IPS-20b (cell line): ENCODE measurements around the gene WNT3A.

Source experiments
- H3K27ac ChIP-seq: one replicate; pipeline ENCODE4 v1.5.1; 2013; ENCODE audit warnings: low read length
- H3K27me3 ChIP-seq: 2 replicates; pipeline ENCODE4 v1.6.1; 2013; ENCODE audit warnings: mild to moderate bottlenecking, low read length, inconsistent platforms; ENCODE audit not compliant: insufficient read depth
- H3K36me3 ChIP-seq: 2 replicates; pipeline ENCODE4 v1.6.1; 2013; ENCODE audit warnings: low read depth, mild to moderate bottlenecking, inconsistent platforms, low read length, moderate library complexity; ENCODE audit not compliant: insufficient read depth
- H3K4me1 ChIP-seq: 2 replicates; pipeline ENCODE4 v1.6.1; 2013; ENCODE audit warnings: mild to moderate bottlenecking, control low read depth, inconsistent platforms, low read length, moderate library complexity; ENCODE audit not compliant: insufficient read depth
- H3K4me3 ChIP-seq: 2 replicates; pipeline ENCODE4 v1.5.1; 2013; ENCODE audit warnings: mild to moderate bottlenecking, low read length, inconsistent platforms
- H3K9ac ChIP-seq: 2 replicates; pipeline ENCODE4 v1.6.1; 2013; ENCODE audit warnings: low read depth, mild to moderate bottlenecking, inconsistent platforms, low read length, moderate library complexity
- H3K9me3 ChIP-seq: 2 replicates; pipeline ENCODE4 v1.6.1; 2013; ENCODE audit warnings: mild to moderate bottlenecking, low read depth, low read length, inconsistent platforms; ENCODE audit not compliant: insufficient read depth

Gene WNT3A

DNA sequence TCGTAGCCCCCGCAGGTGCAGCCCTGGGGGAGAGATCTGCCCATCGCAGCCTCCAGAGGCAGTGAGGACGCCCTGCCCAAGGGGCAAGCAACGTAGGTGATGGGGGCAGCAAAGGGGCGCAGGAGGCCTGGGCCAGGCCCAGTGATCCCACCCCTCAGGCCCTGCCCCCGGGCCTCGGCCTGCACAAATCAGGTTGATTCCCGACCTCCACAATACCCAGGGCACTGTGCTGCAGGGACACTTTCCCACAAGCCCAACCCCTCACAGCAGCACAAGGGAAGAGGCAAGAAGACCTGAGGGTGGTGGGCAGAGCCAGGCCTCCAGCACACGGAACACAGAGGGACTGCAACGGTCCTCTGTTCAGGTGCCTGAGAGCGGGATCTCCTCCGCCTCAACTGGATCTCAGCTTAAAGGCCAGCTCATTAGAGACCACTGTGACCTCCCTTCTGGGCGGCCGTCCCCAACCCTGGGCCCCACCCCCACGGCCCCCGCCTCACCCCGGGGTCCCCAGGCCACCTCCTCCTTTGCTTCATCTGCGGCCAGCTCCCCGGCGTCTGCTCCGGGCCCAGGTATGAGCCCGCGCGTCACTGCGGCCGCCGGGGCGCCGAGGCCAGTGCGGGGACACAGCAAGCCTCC lies 74.9 kb downstream of the WNT3A start:
- no peak overlapping the region for H3K27ac ChIP-seq
- peak overlapping the region; percentile 92 for H3K4me3 ChIP-seq
- H3K9ac ChIP-seq = peak overlapping the region; percentile 75; the same call in 1 of the 2 replicates
- peaks cover 9% of the 10 kb centered on the region; the same call in 1 of the 2 replicates for H3K36me3 ChIP-seq
- H3K4me1 ChIP-seq = peaks cover 22% of the 10 kb centered on the region
- no peaks in the 10 kb centered on the region for H3K9me3 ChIP-seq
- peaks cover 37% of the 10 kb centered on the region for H3K27me3 ChIP-seq

DNA sequence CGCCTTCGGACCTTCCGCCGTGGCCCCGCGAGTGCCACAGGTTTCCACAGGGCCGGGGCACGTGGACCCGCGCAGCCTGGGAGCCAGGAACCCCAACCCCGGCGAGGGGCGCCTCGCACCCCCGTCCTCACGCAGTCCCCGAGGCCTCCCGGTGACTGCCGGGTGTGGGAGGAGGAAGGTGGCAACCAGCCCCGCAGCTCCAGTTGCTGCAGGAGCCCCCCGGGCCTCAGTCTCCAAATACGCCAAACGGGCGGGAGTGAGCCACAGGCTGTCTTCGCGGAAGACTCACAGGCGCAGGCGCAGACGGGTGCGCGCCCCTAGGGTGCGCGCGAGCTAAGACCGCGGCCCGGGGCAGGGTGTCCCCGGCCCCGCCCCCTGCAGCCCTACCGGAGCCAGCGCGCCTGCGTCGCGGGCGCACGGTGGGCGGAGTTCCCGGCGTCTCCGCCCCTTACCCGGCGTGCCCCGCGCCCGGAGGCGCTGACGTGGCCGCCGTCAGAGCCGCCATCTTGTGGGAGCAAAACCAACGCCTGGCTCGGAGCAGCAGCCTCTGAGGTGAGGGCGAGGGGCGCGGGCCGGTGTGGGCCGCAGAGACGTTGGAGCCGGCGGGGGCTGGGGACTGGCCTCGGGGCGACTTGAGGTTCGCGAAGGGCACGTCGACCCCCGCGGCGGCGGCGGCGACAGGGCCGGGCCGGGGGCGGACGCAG lies 75.6 kb downstream of the WNT3A start, which contains the start of gene ARF1:
TSS of gene ARF1 (plus strand) at position 495 of the 704 bp plus-strand sequence. CDS start 14,407 bp downstream, outside the sequence.
- peak within 1 kb of the TSS; percentile 75 for H3K9ac ChIP-seq
- H3K27me3 ChIP-seq = peaks cover 30% of the 10 kb centered on the region
- H3K36me3 ChIP-seq = peaks cover 9% of the 10 kb centered on the region; the same call in 1 of the 2 replicates
- H3K9me3 ChIP-seq = no peaks in the 10 kb centered on the region
- peak within 1 kb of the TSS; percentile 92 for H3K4me3 ChIP-seq
- peaks cover 22% of the 10 kb centered on the region for H3K4me1 ChIP-seq
- H3K27ac ChIP-seq = no peak within 1 kb of the TSS

DNA sequence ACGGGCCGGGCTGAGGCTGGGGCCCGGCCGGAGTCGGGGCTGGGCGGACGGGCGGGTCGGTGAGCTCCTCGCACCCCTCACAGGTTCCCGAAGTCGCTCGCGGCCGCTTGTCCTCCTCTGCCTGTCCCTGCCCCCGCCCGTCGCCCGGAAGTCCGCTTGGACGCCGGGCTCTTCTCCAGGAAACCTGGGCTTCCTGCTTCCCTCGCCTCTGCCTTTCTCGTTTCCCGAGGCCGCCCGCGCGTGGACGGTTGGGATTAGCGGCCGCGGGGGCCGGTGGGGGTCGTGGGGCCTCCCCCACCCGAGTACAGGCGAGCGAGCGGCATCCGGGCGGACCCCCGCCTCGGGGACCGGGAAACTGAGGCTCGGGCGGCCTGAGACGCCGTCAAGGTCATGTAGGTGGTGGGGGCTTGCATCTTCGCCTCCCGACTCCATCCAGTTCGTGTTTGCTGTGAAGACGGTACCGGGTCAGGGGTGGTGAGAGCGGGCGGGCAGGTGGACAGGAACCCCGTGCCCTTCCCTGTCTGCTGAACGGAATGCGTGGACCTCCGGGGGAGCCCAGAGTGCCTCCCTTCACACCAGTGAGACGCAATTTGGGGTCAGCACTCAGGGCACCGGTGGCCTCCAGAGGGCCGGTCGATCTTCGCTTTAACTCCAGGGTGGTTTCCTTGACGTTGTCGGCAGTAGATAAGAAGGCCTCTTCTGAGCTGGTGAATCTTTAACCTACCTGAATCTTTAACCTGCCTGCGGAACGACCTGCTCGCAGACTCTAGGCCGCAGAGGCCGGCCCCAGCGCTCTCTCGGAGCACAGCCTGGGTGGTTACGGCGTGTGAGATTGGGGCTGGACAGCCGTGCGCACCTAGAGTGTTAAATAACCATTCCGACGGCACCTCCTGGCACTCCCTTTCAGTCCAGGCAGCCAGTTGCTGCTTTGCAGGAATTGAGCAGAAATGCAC lies 76.4 kb downstream of the WNT3A start:
- Histone ChIP-seq H3K4me1 (peaks cover 22% of the 10 kb centered on the region), H3K9ac (peak overlapping the region; percentile 66), H3K36me3 (peaks cover 14% of the 10 kb centered on the region), H3K27me3 (peaks cover 22% of the 10 kb centered on the region), H3K27ac (no peak overlapping the region), H3K9me3 (no peaks in the 10 kb centered on the region), H3K4me3 (peak overlapping the region; percentile 92)

DNA sequence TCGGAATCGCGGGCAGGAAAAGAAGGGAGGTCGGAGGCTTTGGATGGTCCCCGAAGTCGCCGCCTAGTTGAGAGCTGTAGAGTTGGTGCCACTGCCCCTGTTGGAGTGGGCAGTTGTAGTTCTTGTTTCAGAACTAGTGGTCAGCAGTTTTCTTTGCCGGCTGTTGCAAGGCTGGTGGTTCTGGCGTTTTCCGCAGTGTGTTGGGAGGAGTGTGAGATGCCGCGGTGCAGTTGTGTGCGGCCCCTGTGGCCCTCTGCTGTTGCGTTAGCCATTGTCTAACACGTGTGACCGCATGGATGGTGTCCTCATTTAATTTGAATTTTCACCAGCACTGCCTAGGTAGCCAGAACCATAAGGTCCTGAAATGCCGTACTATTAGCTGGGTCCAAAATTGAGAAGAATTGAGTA lies 77.1 kb downstream of the WNT3A start:
- peaks cover 22% of the 10 kb centered on the region for H3K4me1 ChIP-seq
- peak overlapping the region; percentile 66 for H3K9ac ChIP-seq
- H3K9me3 ChIP-seq = no peaks in the 10 kb centered on the region
- H3K4me3 ChIP-seq = peak overlapping the region; percentile 92
- peaks cover 14% of the 10 kb centered on the region for H3K36me3 ChIP-seq
- no peak overlapping the region for H3K27ac ChIP-seq
- H3K27me3 ChIP-seq = peaks cover 16% of the 10 kb centered on the region; the same call in 1 of the 2 replicates

DNA sequence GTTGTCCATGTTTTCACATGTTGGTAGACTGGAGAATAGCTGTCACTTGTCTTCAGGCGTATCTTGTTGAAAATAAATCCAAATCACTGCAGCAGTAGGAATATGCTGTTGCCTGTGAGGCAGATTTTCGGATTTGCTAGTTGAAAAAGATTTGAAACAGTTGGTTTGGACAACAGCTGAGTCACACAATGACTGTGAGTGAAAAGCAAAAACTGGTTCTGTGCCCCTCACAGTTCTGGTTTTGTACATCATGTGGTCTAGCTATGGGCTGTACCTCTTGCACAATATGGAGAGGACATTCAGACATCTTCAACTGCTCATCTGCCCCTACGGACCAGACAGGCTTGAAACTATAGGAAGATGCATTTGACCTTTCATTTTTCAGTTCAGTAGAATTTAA lies 77.5 kb downstream of the WNT3A start:
- Histone ChIP-seq H3K9me3 (no peaks in the 10 kb centered on the region), H3K36me3 (peaks cover 14% of the 10 kb centered on the region), H3K27ac (no peak overlapping the region), H3K27me3 (peaks cover 11% of the 10 kb centered on the region; the same call in 1 of the 2 replicates), H3K4me1 (peaks cover 22% of the 10 kb centered on the region), H3K9ac (peak overlapping the region; percentile 66), H3K4me3 (peak overlapping the region; percentile 92)

DNA sequence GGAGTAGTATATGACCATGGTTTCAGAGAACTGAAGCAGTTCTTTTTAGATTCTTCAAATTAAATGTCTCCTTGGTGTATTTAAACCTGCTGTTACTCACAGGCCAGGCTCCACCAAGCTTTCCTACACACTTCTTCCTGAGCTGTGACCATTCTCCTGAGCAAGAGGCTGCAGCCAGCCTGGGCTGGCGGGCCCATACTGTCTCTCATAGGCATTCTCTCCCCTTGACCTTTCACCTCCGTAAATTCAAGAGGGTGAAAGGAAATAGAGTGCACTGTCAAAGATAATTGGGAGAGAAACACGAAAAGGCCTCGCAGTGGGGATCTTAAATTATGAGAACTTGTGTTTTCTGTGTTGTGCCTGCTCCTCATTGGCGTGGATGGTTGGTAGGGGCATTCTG lies 78.0 kb downstream of the WNT3A start:
- peaks cover 22% of the 10 kb centered on the region for H3K4me1 ChIP-seq

DNA sequence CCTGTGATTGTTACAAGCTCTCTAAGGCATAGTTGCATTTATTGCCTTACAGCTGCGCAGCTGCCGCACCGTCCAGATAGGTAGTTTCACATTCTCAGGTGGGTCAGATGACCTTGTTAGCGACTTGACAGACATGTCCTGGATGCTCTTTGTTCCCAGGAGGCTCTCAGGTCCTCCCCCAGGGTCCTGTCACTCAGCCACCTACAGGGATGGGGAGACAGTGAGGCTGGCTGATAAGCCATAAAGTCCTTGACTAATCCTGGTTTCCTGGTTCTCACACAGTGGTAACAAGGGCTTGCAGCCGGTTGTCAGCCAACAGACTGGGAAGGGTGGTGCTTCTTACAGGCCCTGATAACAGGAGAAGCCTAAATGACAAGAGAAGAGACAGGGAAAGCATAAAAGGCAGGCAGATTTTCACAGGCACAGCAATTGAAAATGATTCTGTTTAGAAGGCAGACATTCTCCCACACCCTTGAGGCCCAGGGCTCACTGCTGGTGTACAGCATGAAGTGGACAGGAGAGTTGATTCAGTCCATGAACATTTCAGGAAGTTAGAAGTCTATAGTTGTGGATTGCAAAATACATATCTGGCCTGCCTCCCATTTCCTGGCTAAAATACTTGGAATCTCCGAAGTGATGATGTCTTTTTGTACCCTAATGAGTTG lies 78.6 kb downstream of the WNT3A start:
- H3K36me3 ChIP-seq = peaks cover 14% of the 10 kb centered on the region
- peaks cover 5% of the 10 kb centered on the region; the same call in 1 of the 2 replicates for H3K27me3 ChIP-seq
- H3K9me3 ChIP-seq = no peaks in the 10 kb centered on the region
- peaks cover 22% of the 10 kb centered on the region for H3K4me1 ChIP-seq
- peak overlapping the region; percentile 66; the same call in 1 of the 2 replicates for H3K9ac ChIP-seq
- no peak overlapping the region; the same call in 1 of the 2 replicates for H3K4me3 ChIP-seq
- H3K27ac ChIP-seq = no peak overlapping the region

More for the DNA sequence above, 78.0 kb downstream of the WNT3A start:
- Histone ChIP-seq H3K36me3 (peaks cover 14% of the 10 kb centered on the region), H3K9ac (peak overlapping the region; percentile 66; the same call in 1 of the 2 replicates), H3K9me3 (no peaks in the 10 kb centered on the region), H3K27ac (no peak overlapping the region), H3K27me3 (peaks cover 6% of the 10 kb centered on the region; the same call in 1 of the 2 replicates), H3K4me3 (peak overlapping the region; percentile 92; the same call in 1 of the 2 replicates)

DNA sequence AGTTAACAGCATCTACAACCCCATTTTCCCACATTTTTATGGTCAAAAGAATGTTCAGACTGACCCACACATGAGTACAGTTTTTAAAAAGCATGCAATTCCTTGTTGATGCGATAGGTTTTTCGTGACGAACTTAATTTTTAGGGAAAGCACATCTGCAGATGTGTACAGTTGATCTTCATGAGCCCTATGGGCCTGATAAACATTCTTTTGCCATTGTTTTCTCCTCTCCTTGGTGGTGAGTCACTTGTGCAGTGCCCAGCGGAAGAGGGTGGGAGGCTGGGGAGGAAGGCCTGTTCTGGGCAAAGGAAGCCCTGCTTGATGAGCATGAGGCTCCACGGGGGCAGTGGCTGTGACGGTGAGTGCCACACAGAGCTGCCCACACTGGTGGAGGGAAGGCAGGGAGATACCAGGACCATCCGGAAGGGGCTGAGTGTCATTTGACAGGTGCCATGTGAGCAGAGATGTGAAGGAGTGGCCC lies 81.0 kb downstream of the WNT3A start:
- H3K27ac ChIP-seq = no peak overlapping the region
- no peak overlapping the region for H3K4me3 ChIP-seq
- H3K9ac ChIP-seq = no peak overlapping the region
- H3K4me1 ChIP-seq = peaks cover 16% of the 10 kb centered on the region
- no peaks in the 10 kb centered on the region for H3K9me3 ChIP-seq
- no peaks in the 10 kb centered on the region for H3K27me3 ChIP-seq
- peaks cover 29% of the 10 kb centered on the region for H3K36me3 ChIP-seq

DNA sequence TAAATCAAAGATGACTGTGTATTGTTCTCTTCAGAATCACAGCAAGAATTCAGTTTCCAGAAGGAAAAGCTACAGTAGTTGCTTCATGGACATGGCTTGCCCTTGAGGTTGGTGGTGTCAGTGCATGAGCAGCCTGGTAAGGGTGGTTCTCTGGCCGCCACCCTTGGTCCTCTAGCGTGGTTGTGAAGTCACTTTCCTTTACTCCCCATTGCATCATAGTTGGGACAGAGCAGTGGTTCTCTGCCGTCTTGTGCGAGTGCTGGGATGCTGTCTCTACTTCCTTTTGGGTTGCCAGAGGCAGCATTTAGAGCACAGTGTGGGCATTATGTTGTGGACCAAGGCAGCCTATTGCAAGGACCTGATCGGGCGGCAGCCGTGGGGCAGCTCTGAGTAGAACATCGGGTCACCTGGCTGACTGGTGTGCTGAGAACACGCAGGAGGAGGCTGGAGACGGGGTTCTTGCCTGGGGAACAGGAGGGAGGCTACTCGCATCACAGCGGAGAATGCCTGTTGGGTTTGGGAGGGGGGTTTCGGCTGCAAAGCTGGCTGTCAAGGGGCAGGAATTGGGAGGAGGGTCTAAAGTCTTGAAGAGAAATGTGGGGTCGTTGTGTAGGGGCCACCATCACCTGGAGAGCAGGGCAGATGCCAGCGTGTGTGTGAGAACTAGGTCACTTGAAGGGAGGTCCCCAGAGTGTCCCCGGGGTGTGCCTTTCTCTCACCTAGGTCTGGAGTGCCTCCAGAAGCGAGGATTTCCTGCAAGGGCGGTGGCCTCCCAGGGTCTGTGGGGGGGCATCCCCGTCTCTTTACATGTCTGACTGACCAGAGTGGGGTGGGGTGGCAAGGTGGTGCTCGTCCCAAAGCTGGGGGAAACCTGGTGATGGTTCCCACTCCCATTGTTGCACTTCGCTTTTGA lies 82.0 kb downstream of the WNT3A start:
- Histone ChIP-seq H3K9ac (no peak overlapping the region), H3K27ac (no peak overlapping the region)

More for the DNA sequence above, 82.0 kb downstream of the WNT3A start:
- Histone ChIP-seq H3K36me3 (peaks cover 29% of the 10 kb centered on the region), H3K27me3 (no peaks in the 10 kb centered on the region), H3K4me1 (peaks cover 16% of the 10 kb centered on the region), H3K9me3 (no peaks in the 10 kb centered on the region), H3K4me3 (no peak overlapping the region)
